ENCODE results near the gene RAI14.

The RAI14 gene

GRCh38 chr5:34811706-34812105 lies 155.6 kb downstream of the RAI14 start:
- H2BK12ac ChIP-seq (ENCODE audit: low read length) = no peak overlapping the region
- WGBS (ENCODE audit: extremely low coverage, insufficient coverage, insufficient read length) = no CpG with 5 or more reads among the region's 1 CpG
- no peak overlapping the region for H2BK5ac ChIP-seq (ENCODE audit: low read depth, low read length, poor library complexity)

GRCh38 chr5:34813509-34813908 lies 157.4 kb downstream of the RAI14 start:
- no peaks in the 10 kb centered on the region for H3K79me1 ChIP-seq (ENCODE audit: low read length)
- WGBS (ENCODE audit: extremely low coverage, insufficient coverage, insufficient read length) = no CpG with 5 or more reads among the region's 3 CpGs
- no peak overlapping the region for H2BK120ac ChIP-seq (ENCODE audit: insufficient read depth, low read length, poor library complexity)

More at GRCh38 chr5:34811706-34812105, 155.6 kb downstream of the RAI14 start:
- Histone ChIP-seq H3K18ac (ENCODE audit: low read length) (no peak overlapping the region), H3K27ac (ENCODE audit: low read depth, low read length) (no peak overlapping the region), H3K36me3 (ENCODE audit: control insufficient read depth in 1 of 2, insufficient read depth in 2 of 2, low read length in 2 of 2) (peaks cover 8 to 20% of the 10 kb centered on the region in 2 experiments), H3K4me1 (ENCODE audit: control insufficient read depth in 1 of 2, insufficient read depth in 2 of 2, low read length in 2 of 2) (peaks cover 0 to 3% of the 10 kb centered on the region in 2 experiments), H4K8ac (ENCODE audit: low read depth, low read length) (no peak overlapping the region), H3K79me2 (ENCODE audit: control insufficient read depth, insufficient read depth, low read length, poor library complexity) (no peaks in the 10 kb centered on the region), H2BK120ac (ENCODE audit: insufficient read depth, low read length, poor library complexity) (no peak overlapping the region), H3K14ac (ENCODE audit: low read length) (no peak overlapping the region), H3K4me3 (ENCODE audit: low read depth, low read length) (no peak overlapping the region), H3K79me1 (ENCODE audit: low read length) (no peaks in the 10 kb centered on the region), H3K9me3 (ENCODE audit: insufficient read depth, low read depth, low read length) (no peaks in the 10 kb centered on the region), H2AK5ac (ENCODE audit: low read length) (no peak overlapping the region), H3K4ac (ENCODE audit: low read depth, low read length) (no peak overlapping the region), H3K9ac (ENCODE audit: low read length) (no peak overlapping the region), H3K27me3 (ENCODE audit: insufficient read depth, low read length) (no peaks in the 10 kb centered on the region), H4K12ac (ENCODE audit: low read depth, low read length) (no peak overlapping the region), H2AFZ (ENCODE audit: insufficient read depth, low read length, poor library complexity) (no peak overlapping the region), H3K4me2 (ENCODE audit: low read length) (no peak overlapping the region), H4K91ac (ENCODE audit: low read depth, low read length) (no peak overlapping the region), H3K23ac (ENCODE audit: low read length) (no peak overlapping the region)
- DNase-seq = peak in 1 of 2 donors; percentile 62

DNA sequence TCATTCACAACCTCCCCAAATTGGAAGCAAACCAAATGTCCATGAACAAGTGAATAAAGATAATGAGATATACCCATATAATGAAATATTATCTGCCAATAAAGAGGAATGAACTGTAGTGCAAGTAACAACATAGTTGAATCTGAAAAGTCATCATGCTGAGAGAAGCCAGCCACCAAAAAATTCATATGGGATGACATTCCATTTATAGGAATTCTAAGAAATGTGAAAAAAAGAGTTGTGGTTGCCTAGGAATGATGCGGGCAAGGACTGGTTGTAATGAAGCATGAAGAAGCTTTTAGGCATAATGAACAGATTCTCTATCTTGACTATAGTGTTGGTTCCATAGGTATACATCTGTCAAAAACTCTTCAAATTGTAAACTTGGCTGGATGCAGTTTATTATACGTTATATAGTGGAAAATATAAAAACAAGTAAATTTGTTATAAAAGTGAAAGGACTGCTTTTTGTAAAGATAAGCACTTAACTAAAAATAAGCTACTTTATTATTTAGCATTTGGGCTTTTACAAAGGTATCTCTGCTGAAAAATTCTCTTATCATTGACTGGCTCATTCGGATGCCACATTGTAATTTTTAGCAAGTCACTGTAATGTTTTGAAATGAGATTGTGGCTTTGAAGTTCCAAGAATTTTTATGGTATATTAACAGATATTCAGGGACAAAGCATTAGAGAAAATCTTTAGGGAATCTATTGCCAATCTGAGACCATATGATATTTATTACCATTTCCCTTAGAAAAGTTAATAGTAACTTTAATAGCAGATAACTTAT lies 161.6 kb downstream of the RAI14 start:
- Histone ChIP-seq H3K27ac (ENCODE audit: low read depth, low read length) (no peak overlapping the region), H3K79me1 (ENCODE audit: low read length) (peaks cover 2% of the 10 kb centered on the region), H3K9me3 (ENCODE audit: insufficient read depth, low read depth, low read length) (no peaks in the 10 kb centered on the region), H3K9ac (ENCODE audit: low read length) (no peak overlapping the region), H4K91ac (ENCODE audit: low read depth, low read length) (no peak overlapping the region), H3K14ac (ENCODE audit: low read length) (no peak overlapping the region), H3K79me2 (ENCODE audit: control insufficient read depth, insufficient read depth, low read length, poor library complexity) (no peaks in the 10 kb centered on the region), H4K8ac (ENCODE audit: low read depth, low read length) (no peak overlapping the region), H3K4me2 (ENCODE audit: low read length) (no peak overlapping the region), H3K27me3 (ENCODE audit: insufficient read depth, low read length) (no peaks in the 10 kb centered on the region), H3K4me3 (ENCODE audit: low read depth, low read length) (no peak overlapping the region), H4K12ac (ENCODE audit: low read depth, low read length) (no peak overlapping the region), H3K36me3 (ENCODE audit: control insufficient read depth in 1 of 2, insufficient read depth in 2 of 2, low read length in 2 of 2) (peaks cover 5 to 7% of the 10 kb centered on the region in 2 experiments), H2AFZ (ENCODE audit: insufficient read depth, low read length, poor library complexity) (no peak overlapping the region), H2AK5ac (ENCODE audit: low read length) (no peak overlapping the region), H2BK12ac (ENCODE audit: low read length) (no peak overlapping the region), H2BK120ac (ENCODE audit: insufficient read depth, low read length, poor library complexity) (no peak overlapping the region), H3K18ac (ENCODE audit: low read length) (no peak overlapping the region), H3K23ac (ENCODE audit: low read length) (no peak overlapping the region), H3K4me1 (ENCODE audit: control insufficient read depth in 1 of 2, insufficient read depth in 2 of 2, low read length in 2 of 2) (no peaks in the 10 kb centered on the region), H2BK5ac (ENCODE audit: low read depth, low read length, poor library complexity) (no peak overlapping the region), H3K4ac (ENCODE audit: low read depth, low read length) (no peak overlapping the region)
- DNase-seq = peak; percentile 69 to 90
- WGBS (ENCODE audit: extremely low coverage, insufficient coverage, insufficient read length) = no CpG with 5 or more reads among the region's 3 CpGs

More at GRCh38 chr5:34813509-34813908, 157.4 kb downstream of the RAI14 start:
- peak in 1 of 2 donors; percentile 49 for DNase-seq
- Histone ChIP-seq H3K79me2 (ENCODE audit: control insufficient read depth, insufficient read depth, low read length, poor library complexity) (no peaks in the 10 kb centered on the region), H3K4ac (ENCODE audit: low read depth, low read length) (no peak overlapping the region), H3K9me3 (ENCODE audit: insufficient read depth, low read depth, low read length) (no peaks in the 10 kb centered on the region), H2BK12ac (ENCODE audit: low read length) (no peak overlapping the region), H3K36me3 (ENCODE audit: control insufficient read depth in 1 of 2, insufficient read depth in 2 of 2, low read length in 2 of 2) (peaks cover 8 to 19% of the 10 kb centered on the region in 2 experiments), H3K9ac (ENCODE audit: low read length) (no peak overlapping the region), H2BK5ac (ENCODE audit: low read depth, low read length, poor library complexity) (no peak overlapping the region), H3K4me3 (ENCODE audit: low read depth, low read length) (no peak overlapping the region), H3K27me3 (ENCODE audit: insufficient read depth, low read length) (no peaks in the 10 kb centered on the region), H2AK5ac (ENCODE audit: low read length) (no peak overlapping the region), H4K12ac (ENCODE audit: low read depth, low read length) (no peak overlapping the region), H3K4me1 (ENCODE audit: control insufficient read depth in 1 of 2, insufficient read depth in 2 of 2, low read length in 2 of 2) (peaks cover 0 to 3% of the 10 kb centered on the region in 2 experiments), H2AFZ (ENCODE audit: insufficient read depth, low read length, poor library complexity) (no peak overlapping the region), H4K91ac (ENCODE audit: low read depth, low read length) (no peak overlapping the region), H4K8ac (ENCODE audit: low read depth, low read length) (no peak overlapping the region), H3K27ac (ENCODE audit: low read depth, low read length) (no peak overlapping the region), H3K14ac (ENCODE audit: low read length) (no peak overlapping the region), H3K18ac (ENCODE audit: low read length) (no peak overlapping the region), H3K23ac (ENCODE audit: low read length) (no peak overlapping the region), H3K4me2 (ENCODE audit: low read length) (no peak overlapping the region)

- Histone ChIP-seq H4K91ac (ENCODE audit: low read depth, low read length) (no peak overlapping the region), H2BK5ac (ENCODE audit: low read depth, low read length, poor library complexity) (no peak overlapping the region), H3K9ac (ENCODE audit: low read length) (no peak overlapping the region), H2AFZ (ENCODE audit: insufficient read depth, low read length, poor library complexity) (no peak overlapping the region), H3K4me2 (ENCODE audit: low read length) (no peak overlapping the region), H3K4me1 (ENCODE audit: control insufficient read depth in 1 of 2, insufficient read depth in 2 of 2, low read length in 2 of 2) (no peaks in the 10 kb centered on the region), H3K18ac (ENCODE audit: low read length) (no peak overlapping the region), H3K23ac (ENCODE audit: low read length) (no peak overlapping the region), H3K4me3 (ENCODE audit: low read depth, low read length) (no peak overlapping the region), H3K9me3 (ENCODE audit: insufficient read depth, low read depth, low read length) (no peaks in the 10 kb centered on the region), H3K4ac (ENCODE audit: low read depth, low read length) (no peak overlapping the region), H3K27ac (ENCODE audit: low read depth, low read length) (no peak overlapping the region), H4K12ac (ENCODE audit: low read depth, low read length) (no peak overlapping the region), H3K79me1 (ENCODE audit: low read length) (peaks cover 2% of the 10 kb centered on the region), H2BK120ac (ENCODE audit: insufficient read depth, low read length, poor library complexity) (no peak overlapping the region), H3K79me2 (ENCODE audit: control insufficient read depth, insufficient read depth, low read length, poor library complexity) (no peaks in the 10 kb centered on the region), H3K14ac (ENCODE audit: low read length) (no peak overlapping the region), H2BK12ac (ENCODE audit: low read length) (no peak overlapping the region), H2AK5ac (ENCODE audit: low read length) (no peak overlapping the region), H3K36me3 (ENCODE audit: control insufficient read depth in 1 of 2, insufficient read depth in 2 of 2, low read length in 2 of 2) (peaks cover 5 to 9% of the 10 kb centered on the region in 2 experiments), H3K27me3 (ENCODE audit: insufficient read depth, low read length) (no peaks in the 10 kb centered on the region), H4K8ac (ENCODE audit: low read depth, low read length) (no peak overlapping the region)
- no peak for DNase-seq
- WGBS (ENCODE audit: extremely low coverage, insufficient coverage, insufficient read length) = no CpG with 5 or more reads among the region's 3 CpGs
These were observed 162.6 kb downstream of the RAI14 start for GRCh38 chr5:34818717-34819116.

Measured in trophoblast cell (in vitro differentiated cells and primary cell).